GM19467 (cell line): ENCODE data around the gene PPIE.
"Not testable (repeated sequence)": the region's sequence is repeated elsewhere in the genome, so short reads cannot be mapped to it uniquely, and the experiment has no call there.

Source experiments
- ATAC-seq: cut with Tn5 transposase; IDR thresholded peaks from one replicate; pipeline ENCODE4 v1.9.1; 2021; ENCODE audit warnings: mild to moderate bottlenecking, moderate library complexity; ENCODE audit not compliant: unreplicated experiment

PPIE gene

GRCh38 chr1:39757501-39757900, 18.8 kb downstream of the PPIE start:
- ATAC-seq: no peak

- ATAC-seq: no peak
These were observed 20.1 kb downstream of the PPIE start for GRCh38 chr1:39758556-39759435.

- no peak for ATAC-seq
These were observed 20.7 kb downstream of the PPIE start for GRCh38 chr1:39759436-39759726.

- ATAC-seq: no peak
These were observed 21.7 kb downstream of the PPIE start for GRCh38 chr1:39760074-39761008.

GRCh38 chr1:39761016-39761415, 22.3 kb downstream of the PPIE start:
- no peak for ATAC-seq

GRCh38 chr1:39761557-39762260, 23.0 kb downstream of the PPIE start:
- no peak for ATAC-seq

- no peak for ATAC-seq
These were observed 24.2 kb downstream of the PPIE start for GRCh38 chr1:39762550-39763540.

- not testable (repeated sequence) for ATAC-seq
These were observed 25.1 kb downstream of the PPIE start for GRCh38 chr1:39763619-39764374.

- ATAC-seq: not testable (repeated sequence)
These were observed 25.8 kb downstream of the PPIE start for GRCh38 chr1:39764512-39764911.

- ATAC-seq: not testable (repeated sequence)
These were observed 27.8 kb downstream of the PPIE start for GRCh38 chr1:39766466-39766865.

GRCh38 chr1:39769502-39769901, 30.8 kb downstream of the PPIE start:
- not testable (repeated sequence) for ATAC-seq

GRCh38 chr1:39770100-39771021, 31.7 kb downstream of the PPIE start:
- not testable (repeated sequence) for ATAC-seq

GRCh38 chr1:39771022-39771532, 32.4 kb downstream of the PPIE start, which contains the start of gene OXCT2:
TSS of gene OXCT2 (minus strand) at chr1:39771348. CDS start at chr1:39771255, 93 bp downstream.
- ATAC-seq: not testable (repeated sequence)

GRCh38 chr1:39773369-39773979, 34.8 kb downstream of the PPIE start:
- ATAC-seq: not testable (repeated sequence)

GRCh38 chr1:39775141-39775540, 36.5 kb downstream of the PPIE start:
- not testable (repeated sequence) for ATAC-seq

- ATAC-seq: not testable (repeated sequence)
These were observed 37.2 kb downstream of the PPIE start for GRCh38 chr1:39775676-39776399.

- no peak for ATAC-seq
These were observed 37.7 kb downstream of the PPIE start for GRCh38 chr1:39776400-39776713.
